Loucy (cell line): ENCODE measurements around the gene TNNC1.

Source experiments
- CTCF ChIP-seq: fragments of 200-600 bp; sonication (generic); conservative IDR thresholded peaks from 2 replicates; pipeline ENCODE4 v1.5.1; 2014; ENCODE audit warnings: mild to moderate bottlenecking, antibody characterized with exemption, low read length
- EZH2phosphoT487 ChIP-seq: fragments of 200-600 bp; IDR thresholded peaks from 2 replicates; pipeline ENCODE4 v1.6.1; 2018; ENCODE audit warnings: antibody characterized with exemption, mild to moderate bottlenecking, moderate library complexity, borderline replicate concordance

GRCh38 chr3:52404391-52404790, 49.5 kb downstream of the TNNC1 start:
- TF ChIP-seq EZH2phosphoT487 (no peak), CTCF (no peak)
